Nephron (organoid): Measurements from ENCODE around the gene ZDHHC22.

Source experiments
- H3K27ac Mint-ChIP-seq, 3 experiments: 2 replicates each; pipeline ENCODE4 v1.8.0; 2020; ENCODE audit warnings: mixed read lengths in 3 of 3, mild to moderate bottlenecking in 2 of 3, moderate library complexity in 1 of 3
- H3K27me3 Mint-ChIP-seq: 2 replicates; pipeline ENCODE4 v1.8.0; 2021; ENCODE audit warnings: low read depth, mild to moderate bottlenecking, moderate library complexity, mixed read lengths
- H3K36me3 Mint-ChIP-seq: 2 replicates; pipeline ENCODE4 v1.8.0; 2020; ENCODE audit warnings: low read depth, mixed read lengths
- H3K4me1 Mint-ChIP-seq: 2 replicates; pipeline ENCODE4 v1.8.0; 2020; ENCODE audit warnings: mixed read lengths
- H3K4me3 Mint-ChIP-seq, 3 experiments: 2 replicates each; pipeline ENCODE4 v1.8.0; 2020; ENCODE audit warnings: mild to moderate bottlenecking in 3 of 3, mixed read lengths in 3 of 3, moderate library complexity in 2 of 3
- H3K9me3 Mint-ChIP-seq: 2 replicates; pipeline ENCODE4 v1.8.0; 2020; ENCODE audit warnings: mixed read lengths
- TF ChIP-seq, protein P1 (sequence below), 3 experiments: fragments of 200-600 bp; sonication (generic); IDR thresholded peaks; one replicate each; pipeline ENCODE4 v1.5.0; 2021; ENCODE audit warnings: antibody characterized with exemption in 3 of 3; ENCODE audit not compliant: unreplicated experiment in 3 of 3

ZDHHC22 gene

DNA sequence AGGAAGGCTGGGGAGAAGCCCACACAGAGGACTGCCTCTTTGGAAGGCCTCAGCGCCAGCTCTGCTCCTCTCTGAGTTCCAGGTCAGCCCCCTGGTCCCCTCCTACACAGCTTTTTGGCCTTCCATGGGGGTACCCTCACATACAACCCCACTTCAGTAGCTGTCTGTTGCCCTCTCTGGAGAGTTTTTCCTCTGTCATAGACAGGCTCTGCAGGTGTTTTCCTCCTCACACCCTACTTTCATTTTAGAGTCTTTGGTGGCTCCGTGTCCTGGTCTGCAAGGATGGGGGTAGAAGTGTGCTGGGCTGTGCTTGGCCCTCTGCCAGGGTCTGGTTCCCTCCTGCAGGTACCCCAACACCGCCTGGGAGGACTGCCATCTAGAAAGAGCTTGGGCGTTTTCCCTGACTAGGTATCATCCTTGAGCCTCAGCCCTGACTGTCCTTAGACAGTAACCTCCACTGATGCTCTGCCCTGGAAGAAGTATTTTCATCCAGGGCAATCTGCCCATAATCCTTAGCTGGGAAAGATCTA lies 15.1 kb downstream of the ZDHHC22 start:
- TF ChIP-seq, protein P1, sequence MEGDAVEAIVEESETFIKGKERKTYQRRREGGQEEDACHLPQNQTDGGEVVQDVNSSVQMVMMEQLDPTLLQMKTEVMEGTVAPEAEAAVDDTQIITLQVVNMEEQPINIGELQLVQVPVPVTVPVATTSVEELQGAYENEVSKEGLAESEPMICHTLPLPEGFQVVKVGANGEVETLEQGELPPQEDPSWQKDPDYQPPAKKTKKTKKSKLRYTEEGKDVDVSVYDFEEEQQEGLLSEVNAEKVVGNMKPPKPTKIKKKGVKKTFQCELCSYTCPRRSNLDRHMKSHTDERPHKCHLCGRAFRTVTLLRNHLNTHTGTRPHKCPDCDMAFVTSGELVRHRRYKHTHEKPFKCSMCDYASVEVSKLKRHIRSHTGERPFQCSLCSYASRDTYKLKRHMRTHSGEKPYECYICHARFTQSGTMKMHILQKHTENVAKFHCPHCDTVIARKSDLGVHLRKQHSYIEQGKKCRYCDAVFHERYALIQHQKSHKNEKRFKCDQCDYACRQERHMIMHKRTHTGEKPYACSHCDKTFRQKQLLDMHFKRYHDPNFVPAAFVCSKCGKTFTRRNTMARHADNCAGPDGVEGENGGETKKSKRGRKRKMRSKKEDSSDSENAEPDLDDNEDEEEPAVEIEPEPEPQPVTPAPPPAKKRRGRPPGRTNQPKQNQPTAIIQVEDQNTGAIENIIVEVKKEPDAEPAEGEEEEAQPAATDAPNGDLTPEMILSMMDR (IDR thresholded peaks at IDR 0.05; ENCODE audit: unreplicated experiment in 3 of 3): no peak
- Mint-ChIP-seq H3K9me3 (no peaks in the 10 kb centered on the region), H3K4me1 (peaks cover 4% of the 10 kb centered on the region), H3K4me3 (peak overlapping the region in 1 of 3 experiments; percentile 14), H3K36me3 (peaks cover 4% of the 10 kb centered on the region), H3K27me3 (peaks cover 90% of the 10 kb centered on the region), H3K27ac (no peak overlapping the region)

DNA sequence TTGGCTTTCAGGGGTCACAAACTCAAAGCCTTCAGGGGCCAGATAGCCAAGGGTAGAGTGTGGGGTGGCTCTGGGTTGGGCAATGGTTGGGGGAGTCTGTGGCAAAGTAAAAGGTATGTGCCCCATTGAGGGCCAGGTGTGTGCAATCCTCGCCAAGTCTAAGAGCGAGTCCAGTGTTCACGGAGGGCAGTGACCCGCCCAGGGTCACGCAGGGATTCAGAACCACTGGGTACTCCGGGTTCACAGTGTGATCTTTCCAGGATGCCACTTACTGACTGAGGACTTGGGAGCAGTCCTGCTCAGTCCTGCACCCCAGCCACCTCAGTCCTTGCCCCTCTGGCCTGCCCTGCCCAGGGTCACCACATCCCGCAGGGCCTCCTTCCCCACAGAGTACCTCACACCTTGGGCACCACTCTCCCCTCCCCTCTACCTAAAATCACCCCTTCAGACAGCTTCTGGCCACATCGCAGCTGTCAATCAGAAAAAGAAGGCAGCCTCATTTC lies 15.7 kb downstream of the ZDHHC22 start:
- peaks cover 4% of the 10 kb centered on the region for H3K36me3 Mint-ChIP-seq
- peaks cover 85% of the 10 kb centered on the region for H3K27me3 Mint-ChIP-seq
- TF ChIP-seq, protein P1 (IDR thresholded peaks at IDR 0.05; ENCODE audit: unreplicated experiment in 3 of 3): no peak
- H3K27ac Mint-ChIP-seq: no peak overlapping the region
- H3K9me3 Mint-ChIP-seq: no peaks in the 10 kb centered on the region
- peaks cover 6% of the 10 kb centered on the region for H3K4me1 Mint-ChIP-seq
- H3K4me3 Mint-ChIP-seq: peak overlapping the region; percentile 47 to 76 (median 66)

DNA sequence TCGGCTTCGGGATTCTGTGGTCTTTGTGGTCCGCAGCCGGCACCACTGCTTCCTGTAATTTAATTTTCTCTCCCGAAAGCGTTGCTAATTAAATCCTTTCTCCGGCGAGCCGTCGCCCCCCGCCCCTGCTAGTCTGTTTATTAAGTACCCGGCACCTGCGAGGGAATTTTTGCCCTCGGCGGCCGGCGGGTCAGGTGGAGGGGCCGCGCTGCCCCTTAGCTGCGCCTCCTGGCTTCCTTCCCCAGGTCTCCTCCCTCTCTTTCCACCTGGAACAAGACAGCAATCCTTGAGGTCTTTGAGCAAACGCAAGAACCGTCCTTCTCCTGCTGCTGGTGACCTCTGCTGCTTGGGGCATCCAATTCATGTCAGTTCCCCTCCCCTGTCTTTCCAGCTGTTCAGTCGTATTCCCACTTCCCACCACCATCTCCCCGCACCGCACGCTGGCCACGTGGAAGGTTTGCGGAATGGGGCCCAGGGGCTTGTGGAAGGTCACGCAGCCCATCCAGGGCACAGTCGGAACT lies 16.2 kb downstream of the ZDHHC22 start:
- H3K27ac Mint-ChIP-seq: no peak overlapping the region
- peaks cover 11% of the 10 kb centered on the region for H3K4me1 Mint-ChIP-seq
- H3K36me3 Mint-ChIP-seq: peaks cover 7% of the 10 kb centered on the region
- H3K9me3 Mint-ChIP-seq: no peaks in the 10 kb centered on the region
- TF ChIP-seq, protein P1 (IDR thresholded peaks at IDR 0.05; ENCODE audit: unreplicated experiment in 3 of 3): peak in 1 of 3 experiments; percentile 21
- peak overlapping the region; percentile 66 to 76 (median 69) for H3K4me3 Mint-ChIP-seq
- peaks cover 80% of the 10 kb centered on the region for H3K27me3 Mint-ChIP-seq

DNA sequence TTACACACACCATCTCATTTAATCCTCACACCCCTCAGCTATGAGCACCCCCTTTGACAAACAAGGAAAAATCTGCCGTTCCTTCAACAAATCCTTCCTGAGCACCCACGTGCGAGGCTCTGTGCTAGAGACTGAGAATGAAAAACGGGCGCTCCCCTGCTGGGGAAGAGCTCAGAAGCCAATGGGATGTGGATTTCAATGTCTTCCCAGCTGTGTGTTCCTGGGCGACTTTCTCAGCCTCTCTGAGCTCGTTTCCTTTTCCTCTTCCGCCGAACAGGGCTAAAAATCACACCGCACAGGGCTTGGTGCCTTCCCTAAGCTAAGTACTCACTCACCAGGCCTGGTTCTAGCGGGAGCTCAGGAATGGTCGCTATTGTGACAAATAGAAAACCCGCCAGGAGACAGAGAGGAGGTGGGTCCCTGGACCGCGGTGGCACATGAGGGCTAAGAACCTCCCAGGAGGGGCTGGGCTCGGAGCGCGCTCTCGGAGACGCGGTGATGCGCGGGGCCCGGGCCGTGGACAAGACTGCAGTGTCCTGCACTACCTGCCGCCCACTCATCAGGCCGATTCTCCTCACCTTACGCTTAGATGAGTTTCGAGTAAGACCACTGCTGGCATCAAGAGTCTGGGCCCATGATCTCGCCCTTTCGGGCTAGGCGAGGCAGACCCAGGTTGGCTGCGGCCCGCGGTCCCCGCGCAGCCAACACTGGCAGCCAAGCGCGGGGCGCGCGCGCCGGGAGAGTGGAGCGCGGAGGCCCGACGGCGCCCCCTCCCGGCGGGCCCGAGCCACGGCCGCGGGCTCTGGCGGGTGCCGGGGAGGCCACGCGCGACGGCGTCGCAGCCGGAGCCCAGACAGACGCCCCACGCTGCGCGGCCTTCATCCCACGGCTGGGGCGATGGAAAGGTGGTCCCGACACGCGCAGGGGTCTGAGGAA lies 17.0 kb downstream of the ZDHHC22 start:
- H3K9me3 Mint-ChIP-seq: no peaks in the 10 kb centered on the region
- H3K4me3 Mint-ChIP-seq: peak overlapping the region; percentile 61 to 76 (median 74)
- peaks cover 73% of the 10 kb centered on the region for H3K27me3 Mint-ChIP-seq
- TF ChIP-seq, protein P1 (IDR thresholded peaks at IDR 0.05; ENCODE audit: unreplicated experiment in 3 of 3): peak; percentile 42 to 62 (median 57)
- peaks cover 7% of the 10 kb centered on the region for H3K36me3 Mint-ChIP-seq
- H3K4me1 Mint-ChIP-seq: peaks cover 11% of the 10 kb centered on the region
- no peak overlapping the region for H3K27ac Mint-ChIP-seq

DNA sequence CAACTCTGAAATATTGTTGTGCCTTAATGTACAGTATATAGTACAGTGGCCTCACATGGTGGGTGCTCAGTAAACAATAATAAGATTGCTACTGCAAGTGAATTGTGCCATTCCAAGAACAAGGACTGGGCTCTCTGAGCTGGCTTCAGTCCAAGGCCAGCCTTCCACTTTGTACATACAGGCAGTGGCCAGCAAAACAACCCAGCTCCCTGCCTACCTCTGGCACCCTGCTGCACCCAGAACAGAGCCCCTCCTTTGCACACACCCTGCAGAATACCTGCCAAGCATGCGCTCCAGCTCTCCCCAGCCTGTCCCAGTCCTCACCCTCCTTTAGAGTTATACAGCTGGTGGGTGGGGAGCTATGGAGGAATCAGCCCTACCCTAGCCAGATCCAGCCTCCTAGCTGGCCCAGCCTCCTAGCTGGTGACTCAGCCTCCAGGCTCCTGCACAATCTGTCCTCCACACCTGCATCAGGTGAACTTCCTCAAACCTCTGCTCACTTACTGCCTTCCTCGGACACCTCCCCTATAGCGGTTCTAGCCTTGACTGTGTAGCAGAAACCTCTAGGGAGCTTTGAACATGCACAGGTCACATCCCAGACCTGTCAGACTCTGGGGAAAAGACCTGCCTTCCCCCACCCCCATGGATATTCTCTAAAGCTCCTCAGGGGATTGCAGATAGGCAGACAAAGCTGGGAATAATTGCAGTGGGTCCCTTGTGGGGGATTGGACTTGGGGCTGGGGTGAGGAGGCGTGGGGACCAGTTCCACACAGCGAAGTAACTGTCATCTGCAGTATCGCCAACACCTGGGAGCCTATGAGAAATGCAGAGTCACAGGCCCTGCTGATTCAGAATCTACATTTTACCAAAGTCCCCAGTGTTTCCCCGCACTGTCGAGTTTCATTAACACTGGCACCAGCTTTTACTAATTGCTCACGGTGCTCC lies 17.9 kb downstream of the ZDHHC22 start:
- peaks cover 63% of the 10 kb centered on the region for H3K27me3 Mint-ChIP-seq
- TF ChIP-seq, protein P1 (IDR thresholded peaks at IDR 0.05; ENCODE audit: unreplicated experiment in 3 of 3): no peak
- peaks cover 11% of the 10 kb centered on the region for H3K4me1 Mint-ChIP-seq
- H3K4me3 Mint-ChIP-seq: peak overlapping the region in 2 of 3 experiments; percentile 66 to 74
- peaks cover 7% of the 10 kb centered on the region for H3K36me3 Mint-ChIP-seq
- H3K9me3 Mint-ChIP-seq: no peaks in the 10 kb centered on the region
- H3K27ac Mint-ChIP-seq: no peak overlapping the region
